ENCODE results near the gene JPH2.

Gene JPH2

DNA sequence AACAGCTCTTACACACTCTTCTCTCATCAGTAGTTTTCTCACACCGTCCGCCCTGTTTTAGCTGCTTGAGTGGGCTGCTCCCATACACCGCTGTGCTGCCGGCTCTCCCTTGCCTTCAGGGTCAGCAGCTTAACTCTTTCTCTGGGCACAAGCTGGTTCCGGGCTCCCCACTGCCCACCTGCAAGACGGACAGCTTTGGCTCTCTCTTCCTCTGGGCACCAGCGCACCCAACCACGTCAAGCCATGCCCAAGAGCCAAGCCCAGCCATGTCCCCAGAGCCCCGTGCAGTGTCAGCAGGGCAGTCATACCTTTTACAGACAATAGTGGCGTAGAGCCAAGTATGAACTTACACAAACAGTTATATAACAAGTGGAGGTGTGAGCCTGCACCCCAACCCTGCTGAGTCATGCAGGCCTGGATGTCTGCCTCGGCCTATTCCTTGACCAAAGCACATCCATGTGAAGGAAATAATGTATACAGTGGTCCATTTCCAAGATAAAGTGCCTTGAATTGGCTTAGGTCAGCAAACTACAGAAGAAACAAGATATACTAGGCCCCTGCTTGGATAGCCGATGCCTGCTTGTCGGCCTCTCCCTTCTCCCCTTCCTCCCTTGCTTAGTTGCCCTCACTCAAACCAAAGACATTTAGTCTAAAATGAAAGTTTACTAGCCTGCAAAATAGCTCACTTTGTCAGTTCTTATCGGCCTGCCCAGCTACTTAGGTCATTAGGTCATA is 89.3 kb downstream of the JPH2 start:
- ATAC-seq = no peak
- TF ChIP-seq PPARA (CRISPR knock-in tag; IDR thresholded peaks at IDR 0.05; ENCODE audit: borderline replicate concordance) = no peak
- TF ChIP-seq TCF4 (CRISPR knock-in tag; IDR thresholded peaks at IDR 0.05; ENCODE audit: borderline replicate concordance) = no peak
- TF ChIP-seq ESRRG (CRISPR knock-in tag; IDR thresholded peaks at IDR 0.05) = no peak

DNA sequence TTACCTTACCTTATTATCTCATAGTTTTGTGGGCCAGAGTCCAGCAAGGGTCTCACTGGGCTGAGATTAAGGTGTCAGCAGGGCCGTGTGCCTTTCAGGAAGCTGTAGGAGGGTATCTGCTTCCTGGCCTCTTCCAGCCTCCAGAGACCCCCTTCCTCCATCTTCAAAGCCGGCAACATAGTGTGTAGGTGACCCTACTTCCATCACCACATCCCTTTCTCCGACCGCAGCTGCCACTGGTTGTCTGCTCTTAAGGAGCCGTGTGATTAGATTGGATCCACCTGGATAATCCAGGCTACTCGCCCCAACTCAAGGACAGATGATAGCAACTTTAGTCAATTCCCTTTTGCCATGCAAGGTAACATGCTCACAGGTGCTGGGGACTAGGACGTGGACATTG is 91.2 kb downstream of the JPH2 start:
- TF ChIP-seq TCF4 (CRISPR knock-in tag; IDR thresholded peaks at IDR 0.05; ENCODE audit: borderline replicate concordance) (no peak), ZFP30 (CRISPR knock-in tag; IDR thresholded peaks at IDR 0.05) (no peak), ZNF70 (CRISPR knock-in tag; IDR thresholded peaks at IDR 0.05) (no peak), ZNF565 (CRISPR knock-in tag; conservative IDR thresholded peaks at IDR 0.05; ENCODE audit: low read depth) (no peak), BACH2 (CRISPR knock-in tag; IDR thresholded peaks at IDR 0.05; ENCODE audit: borderline replicate concordance) (no peak), OSR1 (CRISPR knock-in tag; IDR thresholded peaks at IDR 0.05) (no peak), ESRRG (CRISPR knock-in tag; IDR thresholded peaks at IDR 0.05) (no peak), ISL1 (CRISPR knock-in tag; IDR thresholded peaks at IDR 0.05) (no peak)
- TF ChIP-seq, protein P1, sequence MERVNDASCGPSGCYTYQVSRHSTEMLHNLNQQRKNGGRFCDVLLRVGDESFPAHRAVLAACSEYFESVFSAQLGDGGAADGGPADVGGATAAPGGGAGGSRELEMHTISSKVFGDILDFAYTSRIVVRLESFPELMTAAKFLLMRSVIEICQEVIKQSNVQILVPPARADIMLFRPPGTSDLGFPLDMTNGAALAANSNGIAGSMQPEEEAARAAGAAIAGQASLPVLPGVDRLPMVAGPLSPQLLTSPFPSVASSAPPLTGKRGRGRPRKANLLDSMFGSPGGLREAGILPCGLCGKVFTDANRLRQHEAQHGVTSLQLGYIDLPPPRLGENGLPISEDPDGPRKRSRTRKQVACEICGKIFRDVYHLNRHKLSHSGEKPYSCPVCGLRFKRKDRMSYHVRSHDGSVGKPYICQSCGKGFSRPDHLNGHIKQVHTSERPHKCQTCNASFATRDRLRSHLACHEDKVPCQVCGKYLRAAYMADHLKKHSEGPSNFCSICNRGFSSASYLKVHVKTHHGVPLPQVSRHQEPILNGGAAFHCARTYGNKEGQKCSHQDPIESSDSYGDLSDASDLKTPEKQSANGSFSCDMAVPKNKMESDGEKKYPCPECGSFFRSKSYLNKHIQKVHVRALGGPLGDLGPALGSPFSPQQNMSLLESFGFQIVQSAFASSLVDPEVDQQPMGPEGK (CRISPR knock-in tag; IDR thresholded peaks at IDR 0.05; ENCODE audit: borderline replicate concordance) = no peak
- TF ChIP-seq, protein P2, sequence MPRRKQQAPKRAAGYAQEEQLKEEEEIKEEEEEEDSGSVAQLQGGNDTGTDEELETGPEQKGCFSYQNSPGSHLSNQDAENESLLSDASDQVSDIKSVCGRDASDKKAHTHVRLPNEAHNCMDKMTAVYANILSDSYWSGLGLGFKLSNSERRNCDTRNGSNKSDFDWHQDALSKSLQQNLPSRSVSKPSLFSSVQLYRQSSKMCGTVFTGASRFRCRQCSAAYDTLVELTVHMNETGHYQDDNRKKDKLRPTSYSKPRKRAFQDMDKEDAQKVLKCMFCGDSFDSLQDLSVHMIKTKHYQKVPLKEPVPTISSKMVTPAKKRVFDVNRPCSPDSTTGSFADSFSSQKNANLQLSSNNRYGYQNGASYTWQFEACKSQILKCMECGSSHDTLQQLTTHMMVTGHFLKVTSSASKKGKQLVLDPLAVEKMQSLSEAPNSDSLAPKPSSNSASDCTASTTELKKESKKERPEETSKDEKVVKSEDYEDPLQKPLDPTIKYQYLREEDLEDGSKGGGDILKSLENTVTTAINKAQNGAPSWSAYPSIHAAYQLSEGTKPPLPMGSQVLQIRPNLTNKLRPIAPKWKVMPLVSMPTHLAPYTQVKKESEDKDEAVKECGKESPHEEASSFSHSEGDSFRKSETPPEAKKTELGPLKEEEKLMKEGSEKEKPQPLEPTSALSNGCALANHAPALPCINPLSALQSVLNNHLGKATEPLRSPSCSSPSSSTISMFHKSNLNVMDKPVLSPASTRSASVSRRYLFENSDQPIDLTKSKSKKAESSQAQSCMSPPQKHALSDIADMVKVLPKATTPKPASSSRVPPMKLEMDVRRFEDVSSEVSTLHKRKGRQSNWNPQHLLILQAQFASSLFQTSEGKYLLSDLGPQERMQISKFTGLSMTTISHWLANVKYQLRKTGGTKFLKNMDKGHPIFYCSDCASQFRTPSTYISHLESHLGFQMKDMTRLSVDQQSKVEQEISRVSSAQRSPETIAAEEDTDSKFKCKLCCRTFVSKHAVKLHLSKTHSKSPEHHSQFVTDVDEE (CRISPR knock-in tag; IDR thresholded peaks at IDR 0.05) = no peak
- ATAC-seq = no peak

DNA sequence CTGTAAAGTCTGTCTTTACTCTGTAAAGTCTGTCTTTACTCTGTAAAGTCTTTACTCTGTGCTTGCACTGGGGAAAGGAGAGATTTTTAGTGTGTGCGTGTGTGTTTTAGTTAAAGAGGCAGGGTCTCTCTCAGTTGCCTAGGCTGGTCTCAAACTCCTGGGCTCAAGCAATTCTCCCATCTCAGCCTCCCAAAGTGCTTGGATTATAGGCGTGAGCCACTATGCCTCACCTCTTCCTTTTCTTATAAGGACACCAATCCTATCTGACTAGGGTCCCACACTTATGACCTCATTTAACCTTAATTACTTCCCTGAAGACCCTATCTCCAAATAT is 93.8 kb downstream of the JPH2 start:
- TF ChIP-seq ZNF565 (CRISPR knock-in tag; conservative IDR thresholded peaks at IDR 0.05; ENCODE audit: low read depth) = no peak
- TF ChIP-seq GLIS3 (CRISPR knock-in tag; IDR thresholded peaks at IDR 0.05) = no peak
- no peak for TF ChIP-seq ZC3H10 (CRISPR knock-in tag; IDR thresholded peaks at IDR 0.05)
- TF ChIP-seq SNAI2 (CRISPR knock-in tag; IDR thresholded peaks at IDR 0.05) = no peak
- TF ChIP-seq BACH2 (CRISPR knock-in tag; IDR thresholded peaks at IDR 0.05; ENCODE audit: borderline replicate concordance) = no peak
- TF ChIP-seq, protein P2 (CRISPR knock-in tag; IDR thresholded peaks at IDR 0.05) = no peak
- TF ChIP-seq ARNTL (CRISPR knock-in tag; IDR thresholded peaks at IDR 0.05; ENCODE audit: borderline replicate concordance, low read depth) = no peak
- TF ChIP-seq ZNF8 (CRISPR knock-in tag; IDR thresholded peaks at IDR 0.05) = no peak
- TF ChIP-seq, protein P3, sequence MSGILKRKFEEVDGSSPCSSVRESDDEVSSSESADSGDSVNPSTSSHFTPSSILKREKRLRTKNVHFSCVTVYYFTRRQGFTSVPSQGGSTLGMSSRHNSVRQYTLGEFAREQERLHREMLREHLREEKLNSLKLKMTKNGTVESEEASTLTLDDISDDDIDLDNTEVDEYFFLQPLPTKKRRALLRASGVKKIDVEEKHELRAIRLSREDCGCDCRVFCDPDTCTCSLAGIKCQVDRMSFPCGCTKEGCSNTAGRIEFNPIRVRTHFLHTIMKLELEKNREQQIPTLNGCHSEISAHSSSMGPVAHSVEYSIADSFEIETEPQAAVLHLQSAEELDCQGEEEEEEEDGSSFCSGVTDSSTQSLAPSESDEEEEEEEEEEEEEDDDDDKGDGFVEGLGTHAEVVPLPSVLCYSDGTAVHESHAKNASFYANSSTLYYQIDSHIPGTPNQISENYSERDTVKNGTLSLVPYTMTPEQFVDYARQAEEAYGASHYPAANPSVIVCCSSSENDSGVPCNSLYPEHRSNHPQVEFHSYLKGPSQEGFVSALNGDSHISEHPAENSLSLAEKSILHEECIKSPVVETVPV (CRISPR knock-in tag; IDR thresholded peaks at IDR 0.05) = no peak
- TF ChIP-seq CSDC2 (CRISPR knock-in tag; IDR thresholded peaks at IDR 0.05) = no peak
- TF ChIP-seq TCF4 (CRISPR knock-in tag; IDR thresholded peaks at IDR 0.05; ENCODE audit: borderline replicate concordance) = no peak
- TF ChIP-seq, protein P4, sequence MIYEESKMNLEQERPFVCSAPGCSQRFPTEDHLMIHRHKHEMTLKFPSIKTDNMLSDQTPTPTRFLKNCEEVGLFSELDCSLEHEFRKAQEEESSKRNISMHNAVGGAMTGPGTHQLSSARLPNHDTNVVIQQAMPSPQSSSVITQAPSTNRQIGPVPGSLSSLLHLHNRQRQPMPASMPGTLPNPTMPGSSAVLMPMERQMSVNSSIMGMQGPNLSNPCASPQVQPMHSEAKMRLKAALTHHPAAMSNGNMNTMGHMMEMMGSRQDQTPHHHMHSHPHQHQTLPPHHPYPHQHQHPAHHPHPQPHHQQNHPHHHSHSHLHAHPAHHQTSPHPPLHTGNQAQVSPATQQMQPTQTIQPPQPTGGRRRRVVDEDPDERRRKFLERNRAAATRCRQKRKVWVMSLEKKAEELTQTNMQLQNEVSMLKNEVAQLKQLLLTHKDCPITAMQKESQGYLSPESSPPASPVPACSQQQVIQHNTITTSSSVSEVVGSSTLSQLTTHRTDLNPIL (CRISPR knock-in tag; IDR thresholded peaks at IDR 0.05; ENCODE audit: low read depth) = no peak
- no peak for TF ChIP-seq ISL1 (CRISPR knock-in tag; IDR thresholded peaks at IDR 0.05)
- TF ChIP-seq, protein P1 (CRISPR knock-in tag; IDR thresholded peaks at IDR 0.05; ENCODE audit: borderline replicate concordance) = no peak
- no peak for TF ChIP-seq OSR1 (CRISPR knock-in tag; IDR thresholded peaks at IDR 0.05)
- TF ChIP-seq ESRRG (CRISPR knock-in tag; IDR thresholded peaks at IDR 0.05) = no peak
- no peak for TF ChIP-seq TOX (CRISPR knock-in tag; IDR thresholded peaks at IDR 0.05; ENCODE audit: borderline replicate concordance)
- TF ChIP-seq PPARA (CRISPR knock-in tag; IDR thresholded peaks at IDR 0.05; ENCODE audit: borderline replicate concordance) = no peak
- no peak for TF ChIP-seq ZFP3 (CRISPR knock-in tag; IDR thresholded peaks at IDR 0.05)
- TF ChIP-seq, protein P5, sequence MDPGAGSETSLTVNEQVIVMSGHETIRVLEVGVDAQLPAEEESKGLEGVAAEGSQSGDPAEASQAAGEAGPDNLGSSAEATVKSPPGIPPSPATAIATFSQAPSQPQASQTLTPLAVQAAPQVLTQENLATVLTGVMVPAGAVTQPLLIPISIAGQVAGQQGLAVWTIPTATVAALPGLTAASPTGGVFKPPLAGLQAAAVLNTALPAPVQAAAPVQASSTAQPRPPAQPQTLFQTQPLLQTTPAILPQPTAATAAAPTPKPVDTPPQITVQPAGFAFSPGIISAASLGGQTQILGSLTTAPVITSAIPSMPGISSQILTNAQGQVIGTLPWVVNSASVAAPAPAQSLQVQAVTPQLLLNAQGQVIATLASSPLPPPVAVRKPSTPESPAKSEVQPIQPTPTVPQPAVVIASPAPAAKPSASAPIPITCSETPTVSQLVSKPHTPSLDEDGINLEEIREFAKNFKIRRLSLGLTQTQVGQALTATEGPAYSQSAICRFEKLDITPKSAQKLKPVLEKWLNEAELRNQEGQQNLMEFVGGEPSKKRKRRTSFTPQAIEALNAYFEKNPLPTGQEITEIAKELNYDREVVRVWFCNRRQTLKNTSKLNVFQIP (CRISPR knock-in tag; IDR thresholded peaks at IDR 0.05; ENCODE audit: borderline replicate concordance, low read depth) = no peak
- ATAC-seq = peak; percentile 41
